Breast epithelium (tissue), 3 donors: ENCODE results near the gene OGDHL.

ENCODE experiments used
- CTCF ChIP-seq, 3 donors: fragments of 450-650 bp; IDR thresholded peaks; one replicate each; pipeline ENCODE4 v1.5.1; 2016 to 2017; ENCODE audit warnings: antibody characterized with exemption in 3 of 3, mild to moderate bottlenecking in 3 of 3, moderate library complexity in 3 of 3
- POLR2A ChIP-seq: fragments of 450-650 bp; IDR thresholded peaks from one replicate; pipeline ENCODE4 v1.6.1; 2016; ENCODE audit warnings: antibody characterized with exemption, mild to moderate bottlenecking, moderate library complexity

DNA sequence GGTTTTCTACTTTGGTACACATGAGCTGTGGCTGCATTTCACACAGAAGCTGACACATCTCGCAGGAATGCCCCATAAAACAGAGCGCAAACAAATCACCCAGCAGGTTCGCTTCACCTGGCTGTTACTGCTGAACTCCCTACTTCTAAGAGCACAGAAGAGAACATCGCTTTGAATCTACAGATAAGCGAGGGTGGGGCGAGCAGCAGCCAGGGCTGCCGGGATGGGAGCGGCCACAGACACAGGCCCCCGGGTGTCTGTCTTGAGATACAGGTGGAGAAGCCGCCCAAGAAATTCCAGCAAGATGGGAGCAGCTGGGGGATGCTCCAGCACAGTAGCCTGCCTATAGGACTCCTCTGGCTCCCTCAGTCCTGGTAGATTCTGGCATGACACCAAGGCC, 27.4 kb downstream of the OGDHL start:
- no peak for TF ChIP-seq POLR2A
- no peak for TF ChIP-seq CTCF (IDR thresholded peaks at IDR 0.05)
